A673 (cell line): Measurements from ENCODE around the gene RABL2B.
"Not testable (repeated sequence)": the region's sequence is repeated elsewhere in the genome, so short reads cannot be mapped to it uniquely, and the experiment has no call there.

Experiments
- EZH2 ChIP-seq: fragments of 200-600 bp; sonication (generic); IDR thresholded peaks from 2 replicates; pipeline ENCODE4 v1.6.1; 2017; ENCODE audit warnings: borderline replicate concordance, low read depth, mild to moderate bottlenecking, mixed read lengths, antibody characterized with exemption, low read length; ENCODE audit not compliant: poor library complexity, severe bottlenecking
- TF ChIP-seq, protein P1 (sequence below): fragments of 300-800, 200-600 bp; sonication (generic); conservative IDR thresholded peaks from 2 replicates; pipeline ENCODE4 v1.5.1; 2017; ENCODE audit warnings: low read depth, mild to moderate bottlenecking, antibody characterized with exemption, low read length, moderate library complexity, mixed read lengths

DNA sequence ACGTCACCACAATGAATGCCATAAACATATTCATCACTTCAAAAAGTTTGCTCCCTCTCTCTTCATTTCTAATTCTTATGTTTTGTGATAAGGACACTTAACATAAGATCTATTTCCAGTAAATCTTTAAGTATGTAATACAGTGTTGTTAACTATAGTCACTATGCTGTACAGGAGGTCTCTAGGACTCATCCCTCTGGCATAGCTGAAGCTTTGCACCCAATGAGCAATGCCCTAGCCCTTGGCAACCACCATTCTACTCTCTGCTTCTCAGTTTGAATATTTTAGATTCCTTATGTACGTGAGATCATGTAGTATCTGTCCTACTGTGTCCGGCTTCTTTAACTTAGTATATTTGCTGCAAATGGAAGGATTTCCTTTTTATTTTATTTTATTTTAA, 19.1 kb downstream of the RABL2B start:
- TF ChIP-seq, protein P1, sequence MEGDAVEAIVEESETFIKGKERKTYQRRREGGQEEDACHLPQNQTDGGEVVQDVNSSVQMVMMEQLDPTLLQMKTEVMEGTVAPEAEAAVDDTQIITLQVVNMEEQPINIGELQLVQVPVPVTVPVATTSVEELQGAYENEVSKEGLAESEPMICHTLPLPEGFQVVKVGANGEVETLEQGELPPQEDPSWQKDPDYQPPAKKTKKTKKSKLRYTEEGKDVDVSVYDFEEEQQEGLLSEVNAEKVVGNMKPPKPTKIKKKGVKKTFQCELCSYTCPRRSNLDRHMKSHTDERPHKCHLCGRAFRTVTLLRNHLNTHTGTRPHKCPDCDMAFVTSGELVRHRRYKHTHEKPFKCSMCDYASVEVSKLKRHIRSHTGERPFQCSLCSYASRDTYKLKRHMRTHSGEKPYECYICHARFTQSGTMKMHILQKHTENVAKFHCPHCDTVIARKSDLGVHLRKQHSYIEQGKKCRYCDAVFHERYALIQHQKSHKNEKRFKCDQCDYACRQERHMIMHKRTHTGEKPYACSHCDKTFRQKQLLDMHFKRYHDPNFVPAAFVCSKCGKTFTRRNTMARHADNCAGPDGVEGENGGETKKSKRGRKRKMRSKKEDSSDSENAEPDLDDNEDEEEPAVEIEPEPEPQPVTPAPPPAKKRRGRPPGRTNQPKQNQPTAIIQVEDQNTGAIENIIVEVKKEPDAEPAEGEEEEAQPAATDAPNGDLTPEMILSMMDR: not testable (repeated sequence)
- TF ChIP-seq EZH2: not testable (repeated sequence)
